ENCODE measurements around the gene SCGB1D1. TPM values are rescaled to one million over a fixed set of nuclear protein-coding genes. Genes with fewer than 3 reads are reported as not detected.

SCGB1D1 gene
- polyA plus RNA-seq, 2 of the 4 experiments (the other 2 are of a cell fraction) = not detected

DNA sequence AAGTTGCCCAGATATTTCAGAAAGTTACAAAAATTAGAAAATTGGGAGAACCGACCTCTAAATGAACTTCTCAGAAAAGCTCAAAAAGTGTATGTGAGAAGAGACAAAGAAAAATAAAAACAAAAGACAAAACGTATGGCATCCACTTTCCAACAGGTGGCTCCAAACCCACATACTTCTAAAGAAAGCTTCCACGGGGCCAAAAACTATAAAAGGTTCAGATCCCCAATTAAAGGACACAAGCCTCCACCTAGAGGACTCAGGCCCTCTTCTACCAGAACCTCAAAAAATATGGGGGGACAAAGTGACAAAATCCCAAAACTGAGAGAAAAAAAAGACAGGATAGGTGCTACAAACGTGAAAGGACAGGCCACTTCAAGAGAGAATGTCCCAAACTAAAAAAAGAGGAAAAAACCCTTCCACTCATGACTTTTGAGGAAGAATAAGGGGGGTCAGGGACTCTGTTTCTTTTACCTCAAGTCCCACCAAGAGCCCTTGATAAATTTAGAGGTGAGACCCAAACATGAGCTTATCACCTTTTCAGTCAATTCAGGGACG lies 27.3 kb downstream of the SCGB1D1 start:
- CTCF ChIA-PET = interaction anchor here (0.6 to 3.0 kb wide), 25 partner anchors 11 to 173 kb away, joined by 3 to 18 read pairs (median 4); partner anchors contain the start of gene SCGB1D2
- Histone ChIP-seq H3K4me1 (no peaks in the 10 kb centered on the region), H3K4me2 (no peak overlapping the region), H3K9me3 (peaks cover 5% of the 10 kb centered on the region; the same call in 1 of the 3 replicates), H3K27ac (no peak overlapping the region), H3K4me3 (no peak overlapping the region)
- peak; percentile 24 to 56; a peak in 2 of 6 replicates for ATAC-seq
- POLR2A ChIA-PET = no interaction called here
- peak in 1 of 2 experiments; percentile 46 for DNase-seq (ENCODE audit: low read depth in 1 of 2, low spot score in 1 of 2)
- peak; percentile 59 for FAIRE-seq
- TF ChIP-seq, protein P1, sequence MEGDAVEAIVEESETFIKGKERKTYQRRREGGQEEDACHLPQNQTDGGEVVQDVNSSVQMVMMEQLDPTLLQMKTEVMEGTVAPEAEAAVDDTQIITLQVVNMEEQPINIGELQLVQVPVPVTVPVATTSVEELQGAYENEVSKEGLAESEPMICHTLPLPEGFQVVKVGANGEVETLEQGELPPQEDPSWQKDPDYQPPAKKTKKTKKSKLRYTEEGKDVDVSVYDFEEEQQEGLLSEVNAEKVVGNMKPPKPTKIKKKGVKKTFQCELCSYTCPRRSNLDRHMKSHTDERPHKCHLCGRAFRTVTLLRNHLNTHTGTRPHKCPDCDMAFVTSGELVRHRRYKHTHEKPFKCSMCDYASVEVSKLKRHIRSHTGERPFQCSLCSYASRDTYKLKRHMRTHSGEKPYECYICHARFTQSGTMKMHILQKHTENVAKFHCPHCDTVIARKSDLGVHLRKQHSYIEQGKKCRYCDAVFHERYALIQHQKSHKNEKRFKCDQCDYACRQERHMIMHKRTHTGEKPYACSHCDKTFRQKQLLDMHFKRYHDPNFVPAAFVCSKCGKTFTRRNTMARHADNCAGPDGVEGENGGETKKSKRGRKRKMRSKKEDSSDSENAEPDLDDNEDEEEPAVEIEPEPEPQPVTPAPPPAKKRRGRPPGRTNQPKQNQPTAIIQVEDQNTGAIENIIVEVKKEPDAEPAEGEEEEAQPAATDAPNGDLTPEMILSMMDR (IDR thresholded peaks at IDR 0.05) = peak; percentile 76
- TF ChIP-seq SMC3 (IDR thresholded peaks at IDR 0.05) (peak; percentile 81), KDM5A (IDR thresholded peaks at IDR 0.05) (no peak), POLR2A (IDR thresholded peaks at IDR 0.05; ENCODE audit: low read length) (no peak), RAD21 (conservative IDR thresholded peaks at IDR 0.05 in 1 of 2, IDR thresholded peaks at IDR 0.05 in 1 of 2) (peak; percentile 82 to 84), BHLHE40 (IDR thresholded peaks at IDR 0.05; ENCODE audit: low read depth, low read length) (no peak)
- 21% methylated on average over 5 of the region's 5 CpGs for WGBS (ENCODE audit: missing lambda C conversion rate)

DNA sequence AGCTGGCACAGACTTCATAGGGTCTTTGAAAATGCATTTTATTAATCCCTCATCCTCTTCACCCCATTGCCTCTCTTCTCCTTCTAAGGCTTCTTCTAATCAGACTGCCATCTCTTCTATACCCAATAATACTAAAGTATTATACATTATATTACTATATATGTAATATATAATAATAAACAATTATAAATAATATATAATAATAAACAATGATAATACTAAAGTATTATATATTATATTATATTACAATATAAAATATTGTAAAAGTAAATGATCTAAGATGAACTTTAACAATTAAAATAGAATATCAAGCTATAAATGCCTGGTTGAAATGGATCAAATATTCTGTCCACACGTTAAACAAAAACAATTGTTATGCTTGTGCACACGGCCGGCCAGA lies 31.5 kb downstream of the SCGB1D1 start:
- no peak for DNase-seq (ENCODE audit: low read depth in 1 of 2, low spot score in 1 of 2)
- POLR2A ChIA-PET = no interaction called here
- TF ChIP-seq POLR2A (IDR thresholded peaks at IDR 0.05; ENCODE audit: low read length) (no peak), FOXS1 (CRISPR knock-in tag; IDR thresholded peaks at IDR 0.05) (no peak), FOSL2 (IDR thresholded peaks at IDR 0.05) (no peak), FOSL2 (CRISPR knock-in tag; IDR thresholded peaks at IDR 0.05) (no peak), ZC3H11A (IDR thresholded peaks at IDR 0.05) (no peak), SMC3 (IDR thresholded peaks at IDR 0.05) (no peak), RAD21 (conservative IDR thresholded peaks at IDR 0.05 in 1 of 2, IDR thresholded peaks at IDR 0.05 in 1 of 2) (no peak), HOXB13 (CRISPR knock-in tag; IDR thresholded peaks at IDR 0.05; ENCODE audit: low read depth) (no peak), ZSCAN20 (CRISPR knock-in tag; IDR thresholded peaks at IDR 0.05) (no peak), JUN (IDR thresholded peaks at IDR 0.05) (no peak), NPAS2 (CRISPR knock-in tag; IDR thresholded peaks at IDR 0.05; ENCODE audit: borderline replicate concordance) (no peak)
- TF ChIP-seq, protein P2, sequence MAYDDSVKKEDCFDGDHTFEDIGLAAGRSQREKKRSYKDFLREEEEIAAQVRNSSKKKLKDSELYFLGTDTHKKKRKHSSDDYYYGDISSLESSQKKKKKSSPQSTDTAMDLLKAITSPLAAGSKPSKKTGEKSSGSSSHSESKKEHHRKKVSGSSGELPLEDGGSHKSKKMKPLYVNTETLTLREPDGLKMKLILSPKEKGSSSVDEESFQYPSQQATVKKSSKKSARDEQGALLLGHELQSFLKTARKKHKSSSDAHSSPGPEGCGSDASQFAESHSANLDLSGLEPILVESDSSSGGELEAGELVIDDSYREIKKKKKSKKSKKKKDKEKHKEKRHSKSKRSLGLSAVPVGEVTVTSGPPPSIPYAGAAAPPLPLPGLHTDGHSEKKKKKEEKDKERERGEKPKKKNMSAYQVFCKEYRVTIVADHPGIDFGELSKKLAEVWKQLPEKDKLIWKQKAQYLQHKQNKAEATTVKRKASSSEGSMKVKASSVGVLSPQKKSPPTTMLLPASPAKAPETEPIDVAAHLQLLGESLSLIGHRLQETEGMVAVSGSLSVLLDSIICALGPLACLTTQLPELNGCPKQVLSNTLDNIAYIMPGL (CRISPR knock-in tag; IDR thresholded peaks at IDR 0.05; ENCODE audit: borderline replicate concordance) = no peak
- TF ChIP-seq, protein P1 (IDR thresholded peaks at IDR 0.05) = no peak
- H3K9me3 ChIP-seq = peaks cover 37% of the 10 kb centered on the region; the same call in 2 of the 3 replicates
- FAIRE-seq = no peak
- no peak overlapping the region for H3K4me2 ChIP-seq
- CTCF ChIA-PET = interaction anchor here (1.0 to 2.8 kb wide), 3 partner anchors 42 to 321 kb away, joined by 3 to 11 read pairs (median 4); no protein-coding TSS in a partner anchor
- ATAC-seq = no peak
- H3K27ac ChIP-seq = no peak overlapping the region
- no peak overlapping the region for H3K4me3 ChIP-seq
- no peaks in the 10 kb centered on the region for H3K4me1 ChIP-seq
- WGBS (ENCODE audit: missing lambda C conversion rate) = 62% methylated on average over 3 of the region's 3 CpGs

DNA sequence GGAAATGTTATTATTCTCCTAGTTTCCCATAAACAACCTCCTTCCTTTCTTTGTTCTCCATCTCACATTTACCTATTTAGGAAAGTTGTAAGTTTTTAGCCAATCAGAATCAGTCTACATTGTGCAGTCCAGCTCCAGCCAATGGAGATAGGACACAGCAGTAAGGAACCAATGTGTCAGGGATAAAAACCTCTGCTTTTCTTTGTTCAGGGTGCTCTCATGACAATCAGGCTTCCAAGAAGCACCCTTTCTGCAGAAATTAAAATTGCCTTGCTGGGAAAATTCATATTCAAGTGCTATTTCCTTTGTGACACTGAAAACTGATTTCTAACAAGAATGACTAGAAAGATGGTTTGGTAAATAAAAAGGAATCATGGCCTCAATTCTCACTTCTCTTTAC lies 33.1 kb downstream of the SCGB1D1 start:
- Histone ChIP-seq H3K4me1 (no peaks in the 10 kb centered on the region), H3K9me3 (peaks cover 37% of the 10 kb centered on the region; the same call in 2 of the 3 replicates), H3K4me3 (no peak overlapping the region), H3K27ac (no peak overlapping the region), H3K4me2 (no peak overlapping the region)
- ATAC-seq (no peak), FAIRE-seq (no peak), DNase-seq (ENCODE audit: low read depth in 1 of 2, low spot score in 1 of 2) (peak in 1 of 2 experiments; percentile 21)
- no peak for TF ChIP-seq CHD2 (IDR thresholded peaks at IDR 0.05; ENCODE audit: low read length, partially characterized antibody)
- no peak for TF ChIP-seq EP300 (IDR thresholded peaks at IDR 0.05)
- TF ChIP-seq KDM1A (IDR thresholded peaks at IDR 0.05; ENCODE audit: low read depth) = peak; percentile 53; the same call in 1 of the 2 replicates
- POLR2A ChIA-PET = no interaction called here
- CTCF ChIA-PET = interaction anchor here (1.3 to 1.6 kb wide), 2 partner anchors 10 to 88 kb away, joined by 4 read pairs; no protein-coding TSS in a partner anchor
